Cardiac muscle cell (in vitro differentiated cells and primary cell): ENCODE results near the gene PCAT7. TPM values are rescaled to one million over a fixed set of nuclear protein-coding genes. Genes with fewer than 3 reads are reported as not detected.

Experiments used
- DNase-seq, 2 donors: peaks; one replicate each; pipeline versions ENCODE4 v3.0.0 to v3.0.0-alpha.2; 2010 to 2017; ENCODE audit warnings: low read depth in 1 of 2, low spot score in 1 of 2
- H3K27ac ChIP-seq: fragments of 200-600 bp; sonication (generic); 2 replicates; pipeline ENCODE4 v1.5.1; 2016
- H3K27me3 ChIP-seq: fragments of 200-600 bp; sonication (generic); 2 replicates; pipeline ENCODE4 v1.6.0; 2016; ENCODE audit warnings: control low read depth
- H3K36me3 ChIP-seq: fragments of 200-600 bp; sonication (generic); 2 replicates; pipeline ENCODE4 v1.5.1; 2016; ENCODE audit warnings: control low read depth
- H3K4me1 ChIP-seq: fragments of 200-600 bp; sonication (generic); 2 replicates; pipeline ENCODE4 v1.8.1; 2017; ENCODE audit warnings: low read depth, mild to moderate bottlenecking, mixed run types
- H3K4me3 ChIP-seq: fragments of 200-600 bp; sonication (generic); 2 replicates; pipeline ENCODE4 v1.5.1; 2016; ENCODE audit warnings: mild to moderate bottlenecking
- H3K9me3 ChIP-seq: fragments of 200-600 bp; sonication (generic); 2 replicates; pipeline ENCODE4 v1.5.1; 2017; ENCODE audit warnings: low read depth, mild to moderate bottlenecking, control low read depth
- polyA plus RNA-seq: library from polyadenylated mRNA; unstranded; fragments of >200 nt; fragmentation: Nextera tagmentation; extraction: Ambion mirVana; gene quantifications from 2 replicates; pipeline ENCODE4 v1.2.1, GENCODE V29; 2016
- total RNA-seq: library from RNA; depleted of rRNA; stranded (reverse); fragments of >200 nt; gene quantifications from 2 replicates; pipeline ENCODE4 v1.2.3, GENCODE V29; 2016
- TF ChIP-seq, protein P1 (sequence below): IDR thresholded peaks from 2 replicates; pipeline ENCODE4 v1.5.1; 2012; ENCODE audit warnings: low read depth, mild to moderate bottlenecking, low read length

The PCAT7 gene
- total and polyA plus RNA-seq, 2 experiments from 2014 or later = 10.6 to 24.4 TPM

DNA sequence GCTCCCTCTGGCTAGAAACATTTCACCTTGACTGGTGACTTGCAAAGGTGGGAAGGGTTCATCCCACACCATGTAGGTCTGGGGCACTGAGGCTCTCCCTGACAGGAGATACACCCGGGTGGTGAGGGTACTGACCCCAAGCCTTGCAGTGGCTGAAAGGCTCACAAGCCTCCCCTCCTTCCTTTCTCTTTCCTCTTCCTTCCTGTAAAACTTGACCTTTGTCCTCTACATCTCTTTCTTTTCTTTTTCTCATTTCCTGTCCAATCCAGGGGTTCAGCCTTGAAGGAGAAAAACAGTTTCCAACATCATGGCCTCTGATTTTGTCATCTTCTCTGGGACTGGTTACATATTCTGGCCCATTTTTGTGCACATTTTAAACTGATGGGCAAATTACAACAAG is 22.2 kb downstream of the PCAT7 start:
- H3K9me3 ChIP-seq = no peaks in the 10 kb centered on the region
- no peak overlapping the region for H3K4me3 ChIP-seq
- no peak for DNase-seq
- H3K4me1 ChIP-seq = no peaks in the 10 kb centered on the region
- H3K27ac ChIP-seq = no peak overlapping the region
- H3K27me3 ChIP-seq = no peaks in the 10 kb centered on the region
- TF ChIP-seq, protein P1, sequence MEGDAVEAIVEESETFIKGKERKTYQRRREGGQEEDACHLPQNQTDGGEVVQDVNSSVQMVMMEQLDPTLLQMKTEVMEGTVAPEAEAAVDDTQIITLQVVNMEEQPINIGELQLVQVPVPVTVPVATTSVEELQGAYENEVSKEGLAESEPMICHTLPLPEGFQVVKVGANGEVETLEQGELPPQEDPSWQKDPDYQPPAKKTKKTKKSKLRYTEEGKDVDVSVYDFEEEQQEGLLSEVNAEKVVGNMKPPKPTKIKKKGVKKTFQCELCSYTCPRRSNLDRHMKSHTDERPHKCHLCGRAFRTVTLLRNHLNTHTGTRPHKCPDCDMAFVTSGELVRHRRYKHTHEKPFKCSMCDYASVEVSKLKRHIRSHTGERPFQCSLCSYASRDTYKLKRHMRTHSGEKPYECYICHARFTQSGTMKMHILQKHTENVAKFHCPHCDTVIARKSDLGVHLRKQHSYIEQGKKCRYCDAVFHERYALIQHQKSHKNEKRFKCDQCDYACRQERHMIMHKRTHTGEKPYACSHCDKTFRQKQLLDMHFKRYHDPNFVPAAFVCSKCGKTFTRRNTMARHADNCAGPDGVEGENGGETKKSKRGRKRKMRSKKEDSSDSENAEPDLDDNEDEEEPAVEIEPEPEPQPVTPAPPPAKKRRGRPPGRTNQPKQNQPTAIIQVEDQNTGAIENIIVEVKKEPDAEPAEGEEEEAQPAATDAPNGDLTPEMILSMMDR = no peak
- no peaks in the 10 kb centered on the region for H3K36me3 ChIP-seq

DNA sequence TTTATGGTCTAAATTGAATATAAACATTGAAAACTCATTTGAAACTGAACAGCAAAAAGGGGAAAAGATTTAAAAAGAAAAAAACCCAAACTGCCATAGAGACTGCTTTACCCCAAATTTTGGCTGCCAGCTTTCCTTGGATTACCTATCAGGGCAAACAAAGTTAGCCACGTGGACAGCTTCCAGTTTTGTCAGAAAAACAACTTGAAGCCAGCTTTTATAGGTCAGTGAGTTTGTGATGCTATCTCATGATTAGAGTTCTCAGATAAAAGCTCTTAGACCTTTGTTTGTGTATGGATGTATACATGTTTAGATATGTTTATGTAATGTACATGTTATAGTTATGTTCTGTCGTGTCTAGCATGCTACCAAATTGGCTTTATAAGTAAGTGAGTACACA is 22.7 kb downstream of the PCAT7 start:
- Histone ChIP-seq H3K27me3 (no peaks in the 10 kb centered on the region), H3K27ac (no peak overlapping the region), H3K9me3 (no peaks in the 10 kb centered on the region), H3K4me3 (no peak overlapping the region), H3K4me1 (no peaks in the 10 kb centered on the region), H3K36me3 (no peaks in the 10 kb centered on the region)
- DNase-seq = no peak
- TF ChIP-seq, protein P1 = no peak

DNA sequence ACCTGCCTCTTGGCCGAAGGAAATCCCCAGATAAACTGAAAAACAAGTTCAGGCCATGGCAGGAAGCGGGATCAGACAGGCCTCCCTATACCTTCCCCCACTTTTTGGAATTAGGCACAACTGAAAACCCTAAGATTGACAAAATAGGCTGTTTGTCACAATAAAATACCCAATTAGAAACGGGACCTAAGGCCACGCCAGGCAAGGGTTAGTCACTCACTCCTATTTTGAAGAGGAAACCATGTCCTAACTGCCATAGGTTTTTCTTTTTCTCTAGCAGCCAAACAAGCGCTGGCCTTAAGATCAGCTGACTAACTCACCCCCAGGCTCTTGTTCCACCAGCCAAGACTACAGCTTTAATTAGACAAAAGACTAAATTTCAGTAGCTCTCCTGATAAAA is 26.8 kb downstream of the PCAT7 start:
- TF ChIP-seq, protein P1 = no peak

DNA sequence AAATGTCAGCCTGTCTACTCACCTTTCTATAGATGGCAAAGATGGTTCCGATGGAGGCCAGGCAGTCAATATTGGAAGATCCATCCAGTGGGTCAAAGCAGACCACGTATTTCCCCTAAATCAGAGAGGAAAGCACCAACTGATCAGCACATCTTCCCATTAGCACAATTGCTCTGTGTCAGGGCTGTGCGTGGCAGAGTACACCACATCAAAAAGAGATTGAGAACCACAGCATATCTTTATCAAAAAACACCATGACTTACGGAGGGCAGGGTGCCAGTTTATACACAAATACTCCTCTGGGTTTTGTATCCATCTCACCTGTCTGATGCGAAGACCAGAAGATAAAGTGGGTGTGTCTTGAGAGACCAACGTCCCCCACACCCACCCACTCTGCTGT is 29.7 kb downstream of the PCAT7 start:
- TF ChIP-seq, protein P1 = no peak
- no peaks in the 10 kb centered on the region for H3K27me3 ChIP-seq
- H3K9me3 ChIP-seq = no peaks in the 10 kb centered on the region

More for the DNA sequence above, 26.8 kb downstream of the PCAT7 start:
- Histone ChIP-seq H3K9me3 (no peaks in the 10 kb centered on the region), H3K4me3 (no peak overlapping the region), H3K27me3 (no peaks in the 10 kb centered on the region), H3K27ac (no peak overlapping the region), H3K4me1 (no peaks in the 10 kb centered on the region), H3K36me3 (no peaks in the 10 kb centered on the region)
- no peak for DNase-seq

DNA sequence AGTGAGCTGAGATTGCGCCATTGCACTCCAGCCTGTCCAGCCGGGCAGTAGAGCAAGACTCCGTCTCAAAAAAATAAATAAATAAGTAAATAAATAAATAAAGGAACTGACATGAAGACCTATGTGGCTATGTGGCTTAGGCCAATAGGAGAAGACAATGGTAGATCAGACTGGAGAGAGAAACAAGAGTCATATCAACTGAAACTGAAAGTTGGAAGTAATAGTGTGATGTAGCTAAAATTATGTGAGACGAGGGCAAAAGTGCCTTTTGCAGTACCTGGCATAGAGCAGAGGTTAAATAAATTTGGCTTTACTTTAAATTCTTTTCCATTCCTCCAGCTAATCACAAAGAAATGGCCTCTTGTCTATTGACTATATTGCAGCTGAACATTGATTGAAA is 31.4 kb downstream of the PCAT7 start:
- H3K36me3 ChIP-seq = no peaks in the 10 kb centered on the region

More for the DNA sequence above, 29.7 kb downstream of the PCAT7 start:
- no peak for DNase-seq
- Histone ChIP-seq H3K4me1 (no peaks in the 10 kb centered on the region), H3K36me3 (no peaks in the 10 kb centered on the region), H3K4me3 (no peak overlapping the region), H3K27ac (no peak overlapping the region)

More for the DNA sequence above, 31.4 kb downstream of the PCAT7 start:
- TF ChIP-seq, protein P1 = no peak
- H3K27me3 ChIP-seq = no peaks in the 10 kb centered on the region
- no peak overlapping the region for H3K27ac ChIP-seq
- no peak overlapping the region for H3K4me3 ChIP-seq
- peak in 1 of 2 donors; percentile 4 for DNase-seq
- no peaks in the 10 kb centered on the region for H3K9me3 ChIP-seq
- no peaks in the 10 kb centered on the region for H3K4me1 ChIP-seq
